Superior temporal gyrus (tissue), 1 donor: Measurements from ENCODE around the gene NWD2.
A peak's percentile ranks its signal among the peaks of the same experiment; 100 is the strongest.

Experiments
- DNase-seq: peaks from one replicate; pipeline ENCODE4 v3.0.0-alpha.2; 2016; ENCODE audit errors: extremely low spot score

Gene NWD2

DNA sequence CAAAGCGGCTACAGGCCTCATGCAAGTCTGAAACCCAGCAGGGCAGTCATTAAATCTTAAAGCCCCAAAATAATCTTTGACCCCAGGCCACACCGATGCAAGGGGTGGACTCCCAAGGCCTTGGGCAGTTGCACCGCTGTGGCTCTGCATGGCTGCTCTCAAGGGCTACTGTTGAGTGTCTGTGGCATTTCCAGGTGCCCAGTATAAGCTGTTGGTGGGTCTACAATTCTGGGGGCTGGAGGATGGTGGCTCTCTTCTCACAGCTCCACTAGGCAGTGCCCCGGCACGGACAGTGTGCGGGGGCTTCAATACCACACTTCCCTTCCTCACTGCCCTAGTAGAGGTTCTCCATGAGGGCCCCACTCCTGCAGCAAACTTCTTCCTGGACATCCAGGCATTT is 60.1 kb downstream of the NWD2 start:
- no peak for DNase-seq

DNA sequence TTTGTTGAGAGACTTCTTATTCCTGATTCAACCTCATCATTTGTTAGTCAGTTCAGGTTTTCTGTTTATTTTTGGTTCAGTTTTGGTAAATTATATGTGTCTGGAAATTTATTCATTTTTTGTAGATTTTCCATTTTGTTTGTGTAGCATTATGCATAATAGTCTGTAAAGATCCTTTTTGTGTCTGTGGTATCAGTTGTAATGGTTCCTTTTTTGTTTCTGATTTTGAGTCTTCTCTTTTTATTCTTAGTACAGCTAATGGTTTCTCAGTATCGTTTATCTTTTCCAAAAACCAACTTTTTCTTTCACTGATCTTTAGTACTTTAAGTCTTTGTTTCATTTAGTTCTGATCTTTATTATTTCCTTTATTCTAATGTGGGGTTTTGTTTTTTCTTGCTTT is 61.4 kb downstream of the NWD2 start:
- DNase-seq, result no peak

DNA sequence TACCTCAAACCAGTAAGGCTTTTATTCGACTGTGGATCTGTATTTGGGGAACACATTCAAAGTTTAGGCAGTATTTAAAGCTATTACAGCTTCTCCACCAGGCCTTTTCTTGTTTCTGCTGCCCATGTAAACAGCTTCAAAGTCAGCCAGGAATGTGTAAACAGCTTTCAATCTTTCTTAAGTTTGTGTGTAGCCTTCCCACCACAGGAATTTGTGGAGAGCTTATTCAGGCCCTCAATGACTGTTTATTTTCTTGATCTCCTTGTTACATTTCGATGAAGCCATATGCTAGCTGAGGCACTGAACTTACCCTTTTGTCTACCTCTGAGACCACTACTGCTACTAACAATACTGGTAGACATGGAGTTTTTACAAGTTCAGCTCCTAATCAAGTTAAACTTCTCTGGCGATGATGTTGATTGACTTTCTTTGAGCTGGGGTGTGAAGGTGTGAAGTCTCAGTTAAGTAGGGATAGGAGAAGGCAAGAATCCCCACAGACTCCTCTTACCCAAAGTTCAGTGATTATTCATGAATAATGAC is 72.6 kb downstream of the NWD2 start:
- no peak for DNase-seq

DNA sequence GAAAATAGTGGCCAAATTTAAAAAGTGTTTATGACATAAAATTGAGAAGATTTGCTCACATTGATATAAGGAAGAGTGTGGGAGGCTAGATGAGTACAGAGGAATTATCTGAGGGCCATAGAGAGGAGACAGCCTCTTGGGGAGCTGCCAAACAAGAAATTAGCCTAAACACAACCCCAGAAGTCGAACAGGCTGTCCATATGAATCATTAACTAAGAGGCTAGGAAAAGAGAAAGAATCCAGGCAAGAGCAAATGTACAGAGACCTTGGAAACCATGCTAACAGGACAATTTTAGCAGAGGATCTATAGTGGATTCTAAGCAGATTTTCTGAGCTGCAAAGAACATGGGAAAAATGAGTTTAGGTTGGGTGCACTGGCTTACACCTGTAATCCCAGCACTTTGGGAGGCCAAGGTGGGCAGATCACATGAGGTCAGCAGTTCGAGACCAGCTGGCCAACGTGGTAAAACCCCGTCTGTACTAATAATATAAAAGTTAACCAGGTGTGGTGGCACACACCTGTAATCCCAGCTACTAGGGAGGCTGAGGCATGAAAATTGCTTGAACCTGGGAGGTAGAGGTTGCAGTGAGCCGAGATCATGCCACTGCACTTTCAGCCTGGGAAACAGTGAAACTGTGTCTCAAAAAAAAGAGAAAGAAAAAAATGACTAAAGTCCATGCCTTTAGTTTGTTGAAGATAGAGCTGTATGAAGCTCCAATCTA is 76.1 kb downstream of the NWD2 start:
- DNase-seq, result no peak

DNA sequence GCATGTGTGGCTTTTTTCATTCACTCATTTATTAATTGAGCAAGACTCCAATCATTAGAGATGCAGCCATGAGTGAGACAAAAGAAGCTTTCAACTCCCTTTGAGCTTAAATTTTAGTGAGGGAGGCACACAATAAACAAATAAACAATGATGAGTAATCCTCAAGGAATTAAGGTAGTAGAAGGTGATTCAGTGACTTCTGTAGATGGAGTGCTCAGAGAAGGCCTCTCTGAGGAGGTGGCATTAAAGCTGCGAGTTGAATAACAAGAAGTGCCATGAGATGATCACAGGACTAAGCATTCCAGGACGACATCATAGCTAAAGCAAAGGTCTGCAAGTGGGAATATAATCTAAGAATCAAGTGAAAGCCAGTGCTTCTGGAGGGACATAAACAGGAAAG is 77.6 kb downstream of the NWD2 start:
- no peak for DNase-seq

DNA sequence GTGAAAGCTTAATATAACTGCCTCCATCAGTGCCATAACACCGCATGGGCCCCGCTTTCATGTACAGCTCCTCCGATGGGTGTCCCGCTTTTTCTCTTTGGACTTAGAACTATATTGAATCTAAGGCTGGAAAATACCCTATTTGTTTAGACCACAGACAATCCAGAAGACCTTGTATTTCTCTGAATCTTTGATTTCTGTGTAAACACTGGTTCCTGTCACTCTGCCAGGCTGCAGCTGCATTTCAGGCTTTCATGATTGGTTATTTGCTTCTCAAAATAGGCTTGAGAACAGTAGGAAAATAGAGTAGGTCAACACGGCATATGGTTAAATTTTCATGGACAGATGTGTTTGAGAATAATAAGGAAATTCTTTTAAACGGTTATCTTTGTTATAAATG is 80.0 kb downstream of the NWD2 start:
- DNase-seq, result peak; percentile 84

DNA sequence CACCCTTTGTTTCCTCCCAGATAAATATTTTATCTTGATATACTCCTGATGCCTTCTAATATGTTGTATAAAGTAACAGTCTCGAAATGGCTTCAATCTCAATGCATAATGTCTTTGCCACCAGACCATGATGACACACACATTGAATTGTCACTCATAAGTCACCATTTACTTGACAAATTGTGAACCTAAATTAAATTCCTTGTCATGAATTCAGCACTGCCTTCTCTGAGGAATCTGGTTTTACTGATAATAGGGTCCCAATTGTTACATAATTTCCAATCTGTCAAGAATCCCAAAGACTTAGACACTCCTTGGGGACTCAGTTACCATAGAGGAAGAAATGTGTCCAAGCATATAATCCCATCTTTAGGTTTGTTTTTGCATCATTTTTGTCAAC is 82.3 kb downstream of the NWD2 start:
- DNase-seq, result no peak

DNA sequence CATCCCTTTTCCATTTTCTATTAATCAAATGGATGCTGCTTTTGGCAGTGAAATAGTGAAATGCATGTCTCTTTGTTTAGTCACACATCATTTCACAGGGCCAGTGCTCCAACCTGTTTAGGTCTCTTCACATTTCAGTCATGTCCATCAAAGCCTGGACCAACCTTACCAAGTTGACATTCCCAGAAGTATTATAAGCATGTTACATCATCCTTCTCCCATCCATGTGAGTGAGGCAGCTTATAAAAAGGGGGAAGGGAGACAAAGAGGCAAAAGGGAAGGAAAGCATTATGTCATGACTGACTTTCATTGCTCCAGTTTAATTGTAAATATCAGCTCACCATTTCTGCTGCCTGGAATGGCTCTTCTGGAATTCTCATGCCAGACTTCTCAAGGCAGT is 94.4 kb downstream of the NWD2 start:
- DNase-seq, result no peak

DNA sequence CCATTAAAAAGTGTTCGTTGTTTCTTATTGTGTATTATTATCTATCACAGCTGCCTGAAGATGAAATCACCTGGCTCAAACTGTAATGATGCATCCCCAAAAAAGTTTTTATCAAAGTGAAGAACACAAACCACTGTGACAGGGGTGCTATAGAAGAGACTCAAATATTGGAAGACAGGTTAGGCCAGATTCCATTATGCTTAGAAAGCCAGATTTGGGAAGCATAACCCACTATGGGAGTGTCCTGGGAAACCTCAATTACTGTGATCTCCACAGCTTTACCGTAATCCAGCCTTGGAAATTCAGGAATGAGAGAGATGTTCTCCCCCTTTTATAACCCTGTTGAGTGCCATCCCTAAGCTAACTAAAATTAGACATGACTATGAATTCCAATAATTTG is 114.2 kb downstream of the NWD2 start:
- DNase-seq, result no peak

DNA sequence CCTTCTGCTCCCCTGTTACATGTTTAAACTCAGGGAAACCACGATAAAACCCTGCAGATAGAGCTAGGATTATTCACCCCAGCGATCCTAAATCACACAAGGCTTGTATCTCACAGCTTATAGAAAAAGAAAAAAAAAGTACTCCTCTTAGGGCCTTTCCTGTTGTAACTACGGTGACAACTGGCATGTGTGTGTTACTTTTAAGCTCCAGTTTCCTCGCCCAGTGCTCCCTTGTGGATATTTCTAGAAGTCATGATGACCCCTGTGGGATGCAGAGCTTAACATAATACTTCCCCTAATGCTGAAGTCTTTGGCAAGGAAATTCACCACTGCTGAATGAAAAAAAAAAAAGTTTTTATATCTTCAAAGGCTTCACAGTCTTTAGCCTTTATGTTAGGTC is 114.7 kb downstream of the NWD2 start:
- DNase-seq, result no peak

DNA sequence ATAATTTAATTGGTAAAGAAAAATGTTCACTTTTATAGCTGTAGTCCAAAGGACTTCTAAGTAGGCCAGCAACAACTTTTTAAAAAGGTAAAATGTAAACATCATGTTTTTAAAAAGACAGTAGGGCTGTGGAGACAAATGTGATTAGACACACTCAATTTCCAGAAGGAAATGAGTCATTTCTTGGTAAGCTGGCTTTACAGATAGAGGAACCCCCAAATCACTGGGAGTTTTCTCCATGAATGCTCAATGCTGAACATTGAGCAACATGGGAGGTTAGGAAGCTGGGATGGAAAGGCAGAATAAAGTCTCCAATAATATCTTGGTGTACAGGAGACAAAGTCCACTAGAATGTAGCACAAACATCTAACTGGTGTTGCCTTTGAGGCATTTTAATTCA is 121.3 kb downstream of the NWD2 start:
- DNase-seq, result no peak

DNA sequence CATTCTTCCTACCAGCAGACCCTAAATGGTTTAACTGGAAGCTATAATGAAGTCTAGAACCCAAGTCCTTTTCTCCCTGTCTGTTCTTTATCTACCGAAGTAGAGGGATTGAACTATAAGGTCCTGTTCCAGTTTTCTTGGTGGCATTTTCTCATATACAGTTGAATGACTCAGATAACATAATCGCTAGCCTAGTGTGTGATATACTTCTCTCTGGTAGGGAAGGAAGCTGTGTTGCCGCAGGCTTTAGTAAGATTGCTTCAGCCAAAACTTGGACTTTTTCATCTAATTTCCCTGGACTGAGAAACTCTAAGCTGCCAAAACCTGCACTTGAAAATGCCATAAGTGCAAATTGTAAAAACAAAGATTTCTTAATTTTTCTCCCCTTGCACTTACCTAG is 123.4 kb downstream of the NWD2 start:
- DNase-seq, result no peak

DNA sequence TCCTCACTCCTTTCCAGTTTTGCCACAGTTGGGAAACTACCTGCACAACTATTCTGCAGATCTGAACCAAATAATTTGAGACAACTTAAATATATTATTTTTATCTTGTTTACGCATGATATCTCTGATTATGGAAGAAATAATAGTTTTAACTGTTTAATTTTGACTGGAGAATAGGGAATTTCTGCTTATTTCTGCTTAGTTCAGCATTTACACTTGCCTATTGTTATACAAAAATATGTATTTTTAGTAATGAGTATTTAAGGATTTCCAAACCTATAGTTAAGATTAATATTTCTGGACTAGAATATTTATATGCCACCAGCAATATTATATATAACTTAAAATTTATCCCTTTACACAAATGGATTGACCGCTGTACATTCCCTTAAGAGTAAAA is 125.5 kb downstream of the NWD2 start:
- DNase-seq, result no peak

DNA sequence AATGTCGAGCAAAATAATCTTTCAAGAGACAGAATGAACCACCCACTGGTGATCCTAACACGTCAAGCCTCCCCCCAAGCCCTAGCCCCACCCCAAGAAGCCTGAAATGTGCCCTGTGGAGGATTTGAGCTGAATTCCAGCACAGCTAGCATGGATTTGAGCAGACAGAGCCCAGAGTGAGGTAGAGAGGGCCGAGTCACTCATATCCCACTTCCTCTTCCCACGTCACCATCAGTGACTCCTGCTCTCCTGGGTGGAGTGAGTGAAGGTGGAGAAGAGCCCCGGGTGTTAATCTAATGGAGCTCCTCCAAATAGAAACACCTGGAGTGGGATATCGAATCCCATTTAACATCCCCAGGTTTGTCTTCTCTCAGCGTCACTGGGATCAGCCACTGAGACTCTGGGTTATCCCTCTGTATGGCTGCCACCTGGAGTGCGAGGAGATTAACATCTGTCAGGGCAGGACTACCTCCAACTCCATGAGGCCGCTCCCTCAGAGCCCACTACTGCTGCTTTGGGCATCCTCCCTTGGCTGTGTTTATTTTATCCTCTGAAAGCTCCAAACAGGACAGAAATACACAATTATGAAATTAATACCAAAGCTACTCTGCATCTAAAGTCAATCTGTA is 136.6 kb downstream of the NWD2 start:
- no peak for DNase-seq

DNA sequence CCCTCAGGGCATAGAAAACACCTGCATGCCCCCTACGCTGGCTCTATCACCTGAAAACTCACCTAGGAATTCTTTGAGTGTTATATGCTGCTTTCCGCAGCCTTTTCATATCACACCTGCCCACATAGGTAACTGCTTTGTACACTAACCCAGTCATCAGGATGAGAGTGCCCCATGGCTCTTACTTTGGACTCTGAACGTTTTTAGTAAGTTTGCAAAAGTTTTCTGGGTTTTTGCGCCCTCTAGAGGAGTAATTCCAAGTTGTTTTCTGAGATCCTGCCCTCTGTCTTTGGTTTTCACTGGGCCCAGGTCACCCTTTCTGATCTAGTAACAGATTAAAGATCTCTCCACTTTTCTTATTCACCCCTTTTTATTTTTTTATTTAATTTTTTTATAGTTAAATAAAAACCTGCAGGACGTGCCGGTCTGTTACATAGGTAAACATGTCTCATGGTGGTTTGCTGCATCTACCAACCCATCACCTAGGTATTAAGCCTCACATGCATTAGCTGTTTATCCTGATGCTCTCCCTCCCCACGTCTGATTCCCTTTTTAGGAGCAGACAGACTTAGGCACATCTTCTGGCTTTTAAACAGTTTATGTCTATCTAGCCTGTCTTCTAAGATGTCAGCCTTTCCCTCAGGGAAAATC is 139.2 kb downstream of the NWD2 start:
- DNase-seq, result peak; percentile 84

DNA sequence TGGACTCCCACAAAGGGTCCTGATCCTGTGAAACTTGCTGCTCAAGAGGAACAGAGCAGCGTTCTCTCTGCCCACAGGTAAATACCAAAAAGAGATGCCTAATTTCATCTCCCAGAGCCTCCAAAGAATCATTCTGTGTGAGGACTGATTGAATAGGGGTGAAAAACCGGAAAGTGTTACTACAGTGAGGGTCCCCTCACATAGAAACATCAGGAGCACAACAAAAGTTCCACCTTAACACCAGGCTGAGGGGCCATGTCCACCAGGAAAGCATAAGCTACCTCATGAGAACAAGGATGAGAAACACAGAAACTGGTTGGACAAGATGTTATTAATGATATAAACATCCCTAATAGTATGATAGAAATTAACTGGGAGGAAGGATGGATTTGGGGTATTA is 140.9 kb downstream of the NWD2 start:
- no peak for DNase-seq

DNA sequence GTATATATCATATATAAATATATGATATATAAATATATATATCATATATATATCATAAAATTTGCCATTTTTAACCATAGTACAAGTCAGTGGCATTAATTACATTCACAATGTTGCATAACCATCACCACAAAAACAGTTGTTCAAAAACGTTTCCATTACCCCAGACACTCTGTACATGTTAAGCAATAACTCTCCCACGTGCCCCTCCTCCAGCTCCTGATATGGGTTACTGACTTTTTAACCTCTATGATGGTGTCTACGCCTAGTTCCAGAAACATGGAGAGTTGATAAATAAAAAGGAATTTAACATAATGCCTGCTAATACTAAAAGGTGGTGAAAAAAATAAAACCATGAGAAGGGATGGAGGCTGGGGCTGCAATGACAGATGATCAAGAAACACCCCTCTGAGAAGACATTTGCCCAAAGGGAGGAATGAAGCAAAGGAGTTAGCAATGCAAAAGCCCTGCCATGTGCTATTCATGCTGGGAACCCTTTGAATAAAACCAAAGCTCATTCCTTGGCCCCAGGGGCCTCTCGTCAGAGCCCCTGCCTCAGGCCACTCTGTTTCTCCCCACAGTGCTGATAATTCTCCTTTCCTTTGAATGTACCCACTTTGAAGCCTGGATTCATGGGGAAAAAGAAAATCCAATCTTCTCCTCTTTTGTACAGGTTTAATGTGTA is 144.3 kb downstream of the NWD2 start:
- DNase-seq, result no peak

DNA sequence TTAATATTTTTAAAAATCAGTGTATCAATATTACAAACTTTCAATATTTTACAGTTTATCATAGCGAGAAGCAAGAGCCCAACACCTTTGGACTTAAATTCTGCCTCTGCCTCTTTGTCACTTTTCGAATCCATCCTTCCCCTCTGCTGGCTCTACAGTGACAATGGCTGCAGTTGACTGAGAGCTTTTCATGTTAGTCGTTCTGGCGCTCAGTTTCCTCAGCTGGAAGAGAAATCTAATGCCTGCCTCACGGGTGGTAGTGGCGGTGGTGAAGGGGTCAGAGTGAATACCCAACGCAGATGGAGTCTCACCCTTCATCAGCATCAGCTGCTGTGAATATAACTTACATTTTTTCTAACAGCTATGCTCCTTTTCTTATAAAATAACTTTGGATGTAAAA is 144.8 kb downstream of the NWD2 start:
- no peak for DNase-seq

DNA sequence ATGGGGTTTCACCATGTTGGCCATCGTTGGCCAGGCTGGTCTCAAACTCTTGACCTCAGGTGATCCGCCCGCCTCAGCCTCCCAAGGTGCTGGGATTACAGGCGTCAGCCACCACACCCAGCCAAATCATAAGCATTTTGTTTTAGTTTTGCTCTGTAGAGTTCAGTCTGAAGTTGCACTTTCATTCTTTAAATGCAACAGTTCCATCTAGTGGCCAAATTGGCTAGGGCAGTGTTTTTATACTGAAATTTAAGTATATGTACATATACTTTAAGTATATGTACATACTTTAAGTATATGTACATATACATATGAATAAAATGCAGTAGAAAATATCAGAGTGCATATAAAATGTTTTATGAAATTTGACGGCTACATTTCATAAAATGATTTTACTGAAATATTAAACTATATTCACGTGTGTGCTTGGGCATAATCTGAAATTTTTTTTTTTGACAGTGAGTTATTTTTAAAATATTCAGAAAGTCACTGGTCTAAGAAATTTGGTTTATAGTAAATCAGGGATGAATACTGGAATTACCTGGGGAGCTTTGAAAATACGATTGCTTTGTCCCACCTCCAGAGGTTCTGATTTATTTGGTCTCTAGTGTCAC is 145.5 kb downstream of the NWD2 start:
- peak; percentile 90 for DNase-seq

DNA sequence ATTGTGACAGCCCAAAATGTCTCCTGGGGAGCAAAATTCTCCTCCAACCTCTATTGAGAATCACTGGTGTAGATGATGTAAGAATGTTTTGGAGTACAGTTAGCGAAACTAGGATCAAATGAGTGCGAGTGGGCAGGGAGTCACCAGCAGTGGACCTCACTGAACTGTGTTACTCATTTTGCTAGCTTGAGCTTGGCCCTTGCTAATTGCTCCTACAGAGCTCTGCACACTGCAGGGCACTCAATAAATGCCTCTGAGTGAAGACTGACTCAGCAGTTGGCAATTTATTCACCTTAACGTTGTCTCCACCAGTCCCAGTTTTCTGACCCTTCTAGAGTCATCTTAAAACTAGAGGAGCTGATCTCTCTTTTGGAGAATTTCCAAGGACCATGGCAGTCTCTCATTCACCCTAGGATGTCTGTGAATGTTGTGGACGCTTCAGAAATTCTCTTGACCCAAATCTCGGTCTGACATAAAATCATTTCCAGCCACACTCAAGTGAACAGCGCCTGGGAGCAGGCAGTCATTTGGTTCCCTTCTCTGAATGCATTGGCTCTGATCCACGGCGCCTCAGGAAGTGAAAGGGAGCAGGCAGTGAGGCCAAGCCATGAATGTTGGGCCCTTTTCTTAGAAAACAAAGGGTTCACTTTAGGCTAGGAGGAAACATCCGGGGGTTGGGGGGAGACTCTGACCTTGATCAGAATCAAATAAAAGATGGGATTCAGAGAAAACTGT is 148.1 kb downstream of the NWD2 start:
- DNase-seq, result peak; percentile 79

DNA sequence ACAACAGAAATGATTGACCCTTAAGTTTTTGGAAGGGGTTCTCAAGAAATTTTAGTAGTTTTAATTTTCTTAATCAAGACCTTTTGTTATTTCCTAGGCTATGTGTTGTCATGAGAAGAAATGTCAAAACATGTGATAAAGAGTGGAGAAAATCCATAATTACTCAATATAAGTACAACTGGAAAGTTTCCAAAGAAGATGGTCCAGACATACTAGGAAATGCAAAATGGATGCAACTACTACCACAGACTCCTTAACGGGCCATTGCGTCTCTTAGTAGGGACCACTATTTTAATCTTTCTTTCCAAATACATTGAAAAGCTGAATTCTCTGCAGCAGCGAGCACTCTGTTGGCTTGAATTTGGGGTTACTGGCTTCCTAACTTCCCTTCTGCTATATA is 148.8 kb downstream of the NWD2 start:
- DNase-seq, result peak; percentile 44
